Measurements from ENCODE around the gene HBB.
A peak's percentile ranks its signal among the peaks of the same experiment; 100 is the strongest.
"Not testable (repeated sequence)": the region's sequence is repeated elsewhere in the genome, so short reads cannot be mapped to it uniquely, and the experiment has no call there.

HBB gene

DNA sequence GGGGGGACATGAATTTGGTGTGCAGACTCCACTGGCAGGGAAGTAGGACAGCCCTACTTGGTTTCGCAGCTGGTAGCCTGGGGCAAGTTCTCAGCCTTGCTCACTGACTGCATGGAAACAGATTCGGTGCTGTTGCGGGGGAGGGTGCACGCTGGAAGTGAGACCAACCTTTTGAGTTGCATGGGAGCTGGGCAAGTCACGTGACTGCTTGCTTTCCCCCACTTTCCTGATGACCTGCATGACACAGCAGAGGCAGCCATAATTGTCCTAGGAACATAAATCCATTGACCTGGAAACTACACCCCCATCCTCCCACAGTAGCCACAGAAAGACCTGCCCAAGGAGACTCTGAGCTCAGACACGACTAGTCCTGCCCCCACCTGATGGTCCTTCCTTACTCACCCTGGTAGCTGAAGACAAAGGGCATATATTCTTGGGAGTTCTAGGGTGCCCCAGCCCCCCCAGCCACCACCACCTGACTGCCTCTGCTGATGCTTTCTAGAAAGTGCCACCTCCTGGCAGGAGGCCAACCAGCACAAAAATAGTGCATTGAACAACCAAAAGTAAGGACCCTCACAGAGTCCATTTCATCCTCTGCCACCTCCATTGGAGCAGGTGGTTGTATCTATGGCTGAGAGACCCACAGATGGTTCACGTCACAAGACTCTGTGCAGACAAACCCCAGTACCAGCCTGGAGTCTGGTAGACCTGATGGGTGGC, 31.8 kb upstream of the HBB start:
- Histone ChIP-seq H3K9ac (ENCODE audit: low read depth, low read length, poor library complexity) (no peak overlapping the region), H3K9me3 (replicated peaks in 1 of 2; ENCODE audit: control insufficient read depth in 2 of 2, insufficient read depth in 1 of 2, low read depth in 1 of 2, low read length in 2 of 2) (no peaks in the 10 kb centered on the region), H3K23ac (ENCODE audit: low read depth, low read length, poor library complexity) (no peak overlapping the region), H3K79me1 (ENCODE audit: low read depth, low read length) (peaks cover 2% of the 10 kb centered on the region), H3K4me2 (ENCODE audit: insufficient read depth, low read length, poor library complexity, severe bottlenecking) (peak overlapping the region; percentile 11), H3K14ac (ENCODE audit: low read length) (no peak overlapping the region), H2BK12ac (ENCODE audit: low read length) (no peak overlapping the region), H2BK5ac (ENCODE audit: low read length) (no peak overlapping the region), H3K36me3 (replicated peaks in 1 of 2; ENCODE audit: control insufficient read depth in 2 of 2, insufficient read depth in 2 of 2, low read length in 2 of 2) (no peaks in the 10 kb centered on the region), H3K27ac (replicated peaks; ENCODE audit: low read length) (no peak overlapping the region), H4K91ac (ENCODE audit: low read depth, low read length, poor library complexity) (no peak overlapping the region), H3K4me1 (ENCODE audit: control insufficient read depth in 2 of 2, insufficient read depth in 1 of 2, low read depth in 1 of 2, low read length in 2 of 2) (peaks cover 0 to 3% of the 10 kb centered on the region in 2 donors), H2AFZ (ENCODE audit: low read length) (no peak overlapping the region), H2BK120ac (ENCODE audit: low read depth, low read length) (no peak overlapping the region), H3K4me3 (ENCODE audit: low read length in 2 of 2) (no peak overlapping the region), H3K27me3 (ENCODE audit: control insufficient read depth in 3 of 3, insufficient read depth in 3 of 3, low read depth in 1 of 3, low read length in 3 of 3) (no peaks in the 10 kb centered on the region), H3K18ac (ENCODE audit: low read length) (peak overlapping the region; percentile 80), H3K4ac (ENCODE audit: low read length) (no peak overlapping the region), H2AK5ac (ENCODE audit: low read depth, low read length) (no peak overlapping the region), H2BK15ac (ENCODE audit: low read length) (no peak overlapping the region), H4K8ac (ENCODE audit: low read depth, low read length) (no peak overlapping the region)
- no CpG with 5 or more reads among the region's 7 CpGs for WGBS, 2 donors (ENCODE audit: extremely low coverage in 2 of 2, insufficient read length in 2 of 2, insufficient replicate concordance in 1 of 2)
- no peak for DNase-seq (ENCODE audit: low spot score)

DNA sequence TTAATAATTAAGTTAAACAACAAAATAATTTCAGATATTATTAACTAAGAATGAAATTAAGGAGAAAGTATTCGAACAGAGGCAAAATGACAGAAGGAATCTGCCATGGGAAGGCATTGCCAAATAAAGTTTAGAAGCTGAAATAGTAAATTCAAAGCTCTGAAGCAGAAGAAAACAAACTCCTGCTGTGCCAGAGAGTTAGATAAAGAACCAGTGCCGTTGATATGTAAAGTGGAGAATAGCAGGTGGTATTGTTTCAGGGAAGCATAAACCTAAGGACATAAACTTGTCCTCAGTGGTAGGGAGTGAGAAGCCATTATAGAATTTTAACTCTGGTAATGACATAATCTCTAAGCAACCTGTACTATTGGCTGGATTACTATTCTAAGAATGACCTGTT, 30.4 kb upstream of the HBB start:
- Histone ChIP-seq H3K27ac (replicated peaks; ENCODE audit: low read length) (no peak overlapping the region), H3K27me3 (ENCODE audit: control insufficient read depth in 3 of 3, insufficient read depth in 3 of 3, low read depth in 1 of 3, low read length in 3 of 3) (no peaks in the 10 kb centered on the region), H3K79me1 (ENCODE audit: low read depth, low read length) (peaks cover 2% of the 10 kb centered on the region), H3K4me3 (ENCODE audit: low read length in 2 of 2) (no peak overlapping the region), H2AK5ac (ENCODE audit: low read depth, low read length) (no peak overlapping the region), H3K9me3 (replicated peaks in 1 of 2; ENCODE audit: control insufficient read depth in 2 of 2, insufficient read depth in 1 of 2, low read depth in 1 of 2, low read length in 2 of 2) (no peaks in the 10 kb centered on the region), H3K23ac (ENCODE audit: low read depth, low read length, poor library complexity) (no peak overlapping the region), H2BK12ac (ENCODE audit: low read length) (no peak overlapping the region), H2AFZ (ENCODE audit: low read length) (no peak overlapping the region), H4K91ac (ENCODE audit: low read depth, low read length, poor library complexity) (no peak overlapping the region), H3K9ac (ENCODE audit: low read depth, low read length, poor library complexity) (no peak overlapping the region), H3K4me2 (ENCODE audit: insufficient read depth, low read length, poor library complexity, severe bottlenecking) (no peak overlapping the region), H3K36me3 (replicated peaks in 1 of 2; ENCODE audit: control insufficient read depth in 2 of 2, insufficient read depth in 2 of 2, low read length in 2 of 2) (no peaks in the 10 kb centered on the region), H2BK120ac (ENCODE audit: low read depth, low read length) (no peak overlapping the region), H3K4me1 (ENCODE audit: control insufficient read depth in 2 of 2, insufficient read depth in 1 of 2, low read depth in 1 of 2, low read length in 2 of 2) (peaks cover 0 to 3% of the 10 kb centered on the region in 2 donors), H3K4ac (ENCODE audit: low read length) (no peak overlapping the region), H2BK5ac (ENCODE audit: low read length) (no peak overlapping the region), H4K8ac (ENCODE audit: low read depth, low read length) (no peak overlapping the region), H3K18ac (ENCODE audit: low read length) (no peak overlapping the region), H3K14ac (ENCODE audit: low read length) (no peak overlapping the region), H2BK15ac (ENCODE audit: low read length) (no peak overlapping the region)
- WGBS, 2 donors (ENCODE audit: extremely low coverage in 2 of 2, insufficient read length in 2 of 2, insufficient replicate concordance in 1 of 2), result no CpG with 5 or more reads among the region's 2 CpGs
- no peak for DNase-seq (ENCODE audit: low spot score)

DNA sequence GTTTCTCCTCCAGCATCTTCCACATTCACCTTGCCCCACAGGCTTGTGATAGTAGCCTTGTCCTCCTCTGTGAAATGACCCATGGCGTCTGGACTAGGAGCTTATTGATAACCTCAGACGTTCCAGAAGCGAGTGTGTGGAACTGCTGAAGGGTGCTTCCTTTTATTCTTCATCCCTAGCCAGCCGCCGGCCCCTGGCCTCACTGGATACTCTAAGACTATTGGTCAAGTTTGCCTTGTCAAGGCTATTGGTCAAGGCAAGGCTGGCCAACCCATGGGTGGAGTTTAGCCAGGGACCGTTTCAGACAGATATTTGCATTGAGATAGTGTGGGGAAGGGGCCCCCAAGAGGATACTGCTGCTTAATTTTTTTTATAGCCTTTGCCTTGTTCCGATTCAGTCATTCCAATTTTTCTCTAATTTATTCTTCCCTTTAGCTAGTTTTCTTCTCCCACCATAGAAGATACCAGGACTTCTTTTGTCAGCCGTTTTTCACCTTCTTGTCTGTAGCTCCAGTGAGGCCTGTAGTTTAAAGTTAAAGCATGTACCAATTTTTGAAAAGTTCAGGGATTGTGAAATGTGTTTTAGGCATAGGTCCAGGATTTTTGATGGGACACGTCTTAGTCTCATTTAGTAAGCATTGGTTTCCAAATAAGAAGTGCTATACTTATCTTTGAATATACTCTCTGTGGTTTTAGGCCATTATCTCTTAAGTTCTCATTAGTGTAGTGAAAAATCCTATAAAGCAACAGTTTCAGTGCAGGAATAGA, 28.0 kb upstream of the HBB start, which contains the start of gene HBG2:
TSS of gene HBG2 (minus strand) at position 136 of the 768 bp plus-strand sequence. CDS start at position 83, 53 bp downstream.
- not testable (repeated sequence) for H3K23ac ChIP-seq (ENCODE audit: low read depth, low read length, poor library complexity); H3K27me3 ChIP-seq (ENCODE audit: control insufficient read depth in 3 of 3, insufficient read depth in 3 of 3, low read depth in 1 of 3, low read length in 3 of 3); H3K9me3 ChIP-seq (replicated peaks in 1 of 2; ENCODE audit: control insufficient read depth in 2 of 2, insufficient read depth in 1 of 2, low read depth in 1 of 2, low read length in 2 of 2); H2BK5ac ChIP-seq (ENCODE audit: low read length); H4K91ac ChIP-seq (ENCODE audit: low read depth, low read length, poor library complexity); H3K14ac ChIP-seq (ENCODE audit: low read length); H3K4me3 ChIP-seq (ENCODE audit: low read length in 2 of 2); H3K18ac ChIP-seq (ENCODE audit: low read length); H2AFZ ChIP-seq (ENCODE audit: low read length); H4K8ac ChIP-seq (ENCODE audit: low read depth, low read length); H2AK5ac ChIP-seq (ENCODE audit: low read depth, low read length); H3K36me3 ChIP-seq (replicated peaks in 1 of 2; ENCODE audit: control insufficient read depth in 2 of 2, insufficient read depth in 2 of 2, low read length in 2 of 2); H3K27ac ChIP-seq (replicated peaks; ENCODE audit: low read length); H2BK15ac ChIP-seq (ENCODE audit: low read length); H3K9ac ChIP-seq (ENCODE audit: low read depth, low read length, poor library complexity); H2BK120ac ChIP-seq (ENCODE audit: low read depth, low read length); DNase-seq (ENCODE audit: low spot score); H2BK12ac ChIP-seq (ENCODE audit: low read length); H3K4ac ChIP-seq (ENCODE audit: low read length); H3K79me1 ChIP-seq (ENCODE audit: low read depth, low read length); H3K4me2 ChIP-seq (ENCODE audit: insufficient read depth, low read length, poor library complexity, severe bottlenecking); H3K4me1 ChIP-seq (ENCODE audit: control insufficient read depth in 2 of 2, insufficient read depth in 1 of 2, low read depth in 1 of 2, low read length in 2 of 2)
- WGBS, 2 donors (ENCODE audit: extremely low coverage in 2 of 2, insufficient read length in 2 of 2, insufficient replicate concordance in 1 of 2), result no CpG with 5 or more reads among the region's 9 CpGs

DNA sequence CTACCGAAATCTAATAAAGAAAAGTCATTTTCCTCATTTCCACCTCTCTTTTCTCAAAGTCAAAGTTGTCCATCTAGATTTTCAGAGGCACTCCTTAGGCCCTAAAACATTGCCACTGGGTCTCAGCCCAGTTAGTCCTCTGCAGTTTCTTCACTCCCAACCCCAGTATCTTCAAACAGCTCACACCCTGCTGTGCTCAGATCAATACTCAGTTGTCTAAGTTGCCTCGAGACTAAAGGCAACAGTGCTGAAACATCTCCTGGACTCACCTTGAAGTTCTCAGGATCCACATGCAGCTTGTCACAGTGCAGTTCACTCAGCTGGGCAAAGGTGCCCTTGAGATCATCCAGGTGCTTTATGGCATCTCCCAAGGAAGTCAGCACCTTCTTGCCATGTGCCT, 27.2 kb upstream of the HBB start:
- WGBS, 2 donors (ENCODE audit: extremely low coverage in 2 of 2, insufficient read length in 2 of 2, insufficient replicate concordance in 1 of 2), result no CpG with 5 or more reads among the region's 2 CpGs
- H3K23ac ChIP-seq (ENCODE audit: low read depth, low read length, poor library complexity); H3K4me2 ChIP-seq (ENCODE audit: insufficient read depth, low read length, poor library complexity, severe bottlenecking); H3K4me3 ChIP-seq (ENCODE audit: low read length in 2 of 2); H3K9ac ChIP-seq (ENCODE audit: low read depth, low read length, poor library complexity); H3K14ac ChIP-seq (ENCODE audit: low read length); H3K79me1 ChIP-seq (ENCODE audit: low read depth, low read length); H2AFZ ChIP-seq (ENCODE audit: low read length); H4K8ac ChIP-seq (ENCODE audit: low read depth, low read length); H3K27me3 ChIP-seq (ENCODE audit: control insufficient read depth in 3 of 3, insufficient read depth in 3 of 3, low read depth in 1 of 3, low read length in 3 of 3); H3K36me3 ChIP-seq (replicated peaks in 1 of 2; ENCODE audit: control insufficient read depth in 2 of 2, insufficient read depth in 2 of 2, low read length in 2 of 2); DNase-seq (ENCODE audit: low spot score); H2BK120ac ChIP-seq (ENCODE audit: low read depth, low read length); H3K9me3 ChIP-seq (replicated peaks in 1 of 2; ENCODE audit: control insufficient read depth in 2 of 2, insufficient read depth in 1 of 2, low read depth in 1 of 2, low read length in 2 of 2); H2BK12ac ChIP-seq (ENCODE audit: low read length); H3K27ac ChIP-seq (replicated peaks; ENCODE audit: low read length); H3K18ac ChIP-seq (ENCODE audit: low read length); H2BK5ac ChIP-seq (ENCODE audit: low read length); H4K91ac ChIP-seq (ENCODE audit: low read depth, low read length, poor library complexity); H3K4ac ChIP-seq (ENCODE audit: low read length); H2BK15ac ChIP-seq (ENCODE audit: low read length); H3K4me1 ChIP-seq (ENCODE audit: control insufficient read depth in 2 of 2, insufficient read depth in 1 of 2, low read depth in 1 of 2, low read length in 2 of 2); H2AK5ac ChIP-seq (ENCODE audit: low read depth, low read length): not testable (repeated sequence)

Measured in neuronal stem cell (in vitro differentiated cells).